ENCODE results near the gene TBC1D22A. TPM values are rescaled to one million over a fixed set of nuclear protein-coding genes. Genes with fewer than 3 reads are reported as not detected.

The TBC1D22A gene
- total and polyA plus RNA-seq, 10 of the 15 experiments (the other 5 are each of a cell fraction or from before 2014, with no cell fraction given), result 0.63 to 44.7 (median 27.4) TPM

DNA sequence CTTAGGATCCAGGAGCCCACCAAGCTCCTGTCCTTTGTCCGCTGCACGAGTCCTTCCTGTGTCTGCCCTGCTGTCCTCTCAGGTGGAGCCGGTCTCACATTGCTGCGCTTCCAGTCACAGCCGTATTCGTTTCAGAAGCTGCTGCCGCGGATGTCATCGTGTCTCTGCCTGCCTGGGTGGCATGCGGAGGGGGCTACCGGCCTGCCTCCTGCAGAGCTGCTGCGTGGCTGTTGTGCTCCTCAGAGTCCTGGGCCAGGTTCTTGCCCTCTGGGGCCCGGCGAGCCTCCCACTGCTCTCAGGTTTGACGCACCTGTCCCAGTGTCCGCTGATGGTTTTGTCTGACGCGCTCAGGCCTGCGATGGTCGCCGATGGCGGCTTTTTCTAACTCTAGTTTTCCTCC lies 254.2 kb downstream of the TBC1D22A start:
- DNase-seq (ENCODE audit: low read depth, low spot score), result no peak
- 99% methylated on average over 16 of the region's 22 CpGs for WGBS (ENCODE audit: insufficient coverage, insufficient replicate concordance, low lambda C conversion rate, missing lambda C conversion rate)
- Histone ChIP-seq H3K9me3 (replicated peaks; ENCODE audit: control insufficient read depth, insufficient read depth, low read length) (peaks cover 23% of the 10 kb centered on the region; the same call in 2 of the 3 replicates), H3K4me1 (ENCODE audit: control insufficient read depth, insufficient read depth, low read length) (no peaks in the 10 kb centered on the region), H3K79me2 (ENCODE audit: control insufficient read depth, insufficient read depth, low read length) (no peaks in the 10 kb centered on the region; the same call in none of the 2 replicates), H3K9ac (ENCODE audit: control insufficient read depth, insufficient read depth, low read length) (no peak overlapping the region), H3K4me2 (ENCODE audit: control insufficient read depth, insufficient read depth) (no peak overlapping the region), H3K27me3 (replicated peaks in 1 of 2; ENCODE audit: control insufficient read depth in 2 of 2, insufficient read depth in 2 of 2, low read length in 1 of 2) (no peaks in the 10 kb centered on the region), H4K20me1 (ENCODE audit: control insufficient read depth, insufficient read depth) (no peaks in the 10 kb centered on the region), H3K27ac (ENCODE audit: control insufficient read depth, insufficient read depth) (no peak overlapping the region), H2AFZ (ENCODE audit: control insufficient read depth, low read depth, low read length) (no peak overlapping the region), H3K4me3 (no peak overlapping the region), H3K36me3 (ENCODE audit: control insufficient read depth in 2 of 2, insufficient read depth in 2 of 2, low read length in 1 of 2) (peaks cover 7 to 12% of the 10 kb centered on the region in 2 experiments; a peak in 3 of 4 replicates)
- in situ Hi-C loops (cut with MboI), result no loop called here
- no peak for ATAC-seq
- POLR2A ChIA-PET, result no interaction called here
- intact Hi-C loops (cut with micrococcal nuclease; ENCODE audit: unreplicated experiment), result no loop called here
- BruUV-seq (replicated peaks), result no TSS peak
- RAD21 ChIA-PET (ENCODE audit: unreplicated experiment), result no interaction called here
- no peak for FAIRE-seq
- CTCF ChIA-PET, result interaction anchor here (0.6 kb wide), 1 partner anchor 53 kb away, joined by 3 read pairs; no protein-coding TSS in a partner anchor
- SMC1A ChIA-PET (ENCODE audit: uncharacterized antibody, unreplicated experiment), result interaction anchor here (0.8 kb wide), 1 partner anchor 9 kb away, joined by 3 read pairs; no protein-coding TSS in a partner anchor
- TF ChIP-seq, protein P1, sequence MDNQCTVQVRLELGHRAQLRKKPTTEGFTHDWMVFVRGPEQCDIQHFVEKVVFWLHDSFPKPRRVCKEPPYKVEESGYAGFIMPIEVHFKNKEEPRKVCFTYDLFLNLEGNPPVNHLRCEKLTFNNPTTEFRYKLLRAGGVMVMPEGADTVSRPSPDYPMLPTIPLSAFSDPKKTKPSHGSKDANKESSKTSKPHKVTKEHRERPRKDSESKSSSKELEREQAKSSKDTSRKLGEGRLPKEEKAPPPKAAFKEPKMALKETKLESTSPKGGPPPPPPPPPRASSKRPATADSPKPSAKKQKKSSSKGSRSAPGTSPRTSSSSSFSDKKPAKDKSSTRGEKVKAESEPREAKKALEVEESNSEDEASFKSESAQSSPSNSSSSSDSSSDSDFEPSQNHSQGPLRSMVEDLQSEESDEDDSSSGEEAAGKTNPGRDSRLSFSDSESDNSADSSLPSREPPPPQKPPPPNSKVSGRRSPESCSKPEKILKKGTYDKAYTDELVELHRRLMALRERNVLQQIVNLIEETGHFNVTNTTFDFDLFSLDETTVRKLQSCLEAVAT (IDR thresholded peaks at IDR 0.05), result no peak
- no peak for TF ChIP-seq SMAD5 (IDR thresholded peaks at IDR 0.05; ENCODE audit: low read depth)
- no peak for TF ChIP-seq HCFC1 (IDR thresholded peaks at IDR 0.05; ENCODE audit: low read length)
- no peak for TF ChIP-seq ZNF24 (IDR thresholded peaks at IDR 0.05)
- TF ChIP-seq, protein P2, sequence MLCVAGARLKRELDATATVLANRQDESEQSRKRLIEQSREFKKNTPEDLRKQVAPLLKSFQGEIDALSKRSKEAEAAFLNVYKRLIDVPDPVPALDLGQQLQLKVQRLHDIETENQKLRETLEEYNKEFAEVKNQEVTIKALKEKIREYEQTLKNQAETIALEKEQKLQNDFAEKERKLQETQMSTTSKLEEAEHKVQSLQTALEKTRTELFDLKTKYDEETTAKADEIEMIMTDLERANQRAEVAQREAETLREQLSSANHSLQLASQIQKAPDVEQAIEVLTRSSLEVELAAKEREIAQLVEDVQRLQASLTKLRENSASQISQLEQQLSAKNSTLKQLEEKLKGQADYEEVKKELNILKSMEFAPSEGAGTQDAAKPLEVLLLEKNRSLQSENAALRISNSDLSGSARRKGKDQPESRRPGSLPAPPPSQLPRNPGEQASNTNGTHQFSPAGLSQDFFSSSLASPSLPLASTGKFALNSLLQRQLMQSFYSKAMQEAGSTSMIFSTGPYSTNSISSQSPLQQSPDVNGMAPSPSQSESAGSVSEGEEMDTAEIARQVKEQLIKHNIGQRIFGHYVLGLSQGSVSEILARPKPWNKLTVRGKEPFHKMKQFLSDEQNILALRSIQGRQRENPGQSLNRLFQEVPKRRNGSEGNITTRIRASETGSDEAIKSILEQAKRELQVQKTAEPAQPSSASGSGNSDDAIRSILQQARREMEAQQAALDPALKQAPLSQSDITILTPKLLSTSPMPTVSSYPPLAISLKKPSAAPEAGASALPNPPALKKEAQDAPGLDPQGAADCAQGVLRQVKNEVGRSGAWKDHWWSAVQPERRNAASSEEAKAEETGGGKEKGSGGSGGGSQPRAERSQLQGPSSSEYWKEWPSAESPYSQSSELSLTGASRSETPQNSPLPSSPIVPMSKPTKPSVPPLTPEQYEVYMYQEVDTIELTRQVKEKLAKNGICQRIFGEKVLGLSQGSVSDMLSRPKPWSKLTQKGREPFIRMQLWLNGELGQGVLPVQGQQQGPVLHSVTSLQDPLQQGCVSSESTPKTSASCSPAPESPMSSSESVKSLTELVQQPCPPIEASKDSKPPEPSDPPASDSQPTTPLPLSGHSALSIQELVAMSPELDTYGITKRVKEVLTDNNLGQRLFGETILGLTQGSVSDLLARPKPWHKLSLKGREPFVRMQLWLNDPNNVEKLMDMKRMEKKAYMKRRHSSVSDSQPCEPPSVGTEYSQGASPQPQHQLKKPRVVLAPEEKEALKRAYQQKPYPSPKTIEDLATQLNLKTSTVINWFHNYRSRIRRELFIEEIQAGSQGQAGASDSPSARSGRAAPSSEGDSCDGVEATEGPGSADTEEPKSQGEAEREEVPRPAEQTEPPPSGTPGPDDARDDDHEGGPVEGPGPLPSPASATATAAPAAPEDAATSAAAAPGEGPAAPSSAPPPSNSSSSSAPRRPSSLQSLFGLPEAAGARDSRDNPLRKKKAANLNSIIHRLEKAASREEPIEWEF (IDR thresholded peaks at IDR 0.05; ENCODE audit: insufficient replicate concordance, low read depth, low read length), result no peak
- TF ChIP-seq, protein P3, sequence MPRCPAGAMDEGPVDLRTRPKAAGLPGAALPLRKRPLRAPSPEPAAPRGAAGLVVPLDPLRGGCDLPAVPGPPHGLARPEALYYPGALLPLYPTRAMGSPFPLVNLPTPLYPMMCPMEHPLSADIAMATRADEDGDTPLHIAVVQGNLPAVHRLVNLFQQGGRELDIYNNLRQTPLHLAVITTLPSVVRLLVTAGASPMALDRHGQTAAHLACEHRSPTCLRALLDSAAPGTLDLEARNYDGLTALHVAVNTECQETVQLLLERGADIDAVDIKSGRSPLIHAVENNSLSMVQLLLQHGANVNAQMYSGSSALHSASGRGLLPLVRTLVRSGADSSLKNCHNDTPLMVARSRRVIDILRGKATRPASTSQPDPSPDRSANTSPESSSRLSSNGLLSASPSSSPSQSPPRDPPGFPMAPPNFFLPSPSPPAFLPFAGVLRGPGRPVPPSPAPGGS (IDR thresholded peaks at IDR 0.05; ENCODE audit: borderline replicate concordance, insufficient read depth, low read depth, low read length, poor library complexity, severe bottlenecking), result no peak
- TF ChIP-seq, protein P4, sequence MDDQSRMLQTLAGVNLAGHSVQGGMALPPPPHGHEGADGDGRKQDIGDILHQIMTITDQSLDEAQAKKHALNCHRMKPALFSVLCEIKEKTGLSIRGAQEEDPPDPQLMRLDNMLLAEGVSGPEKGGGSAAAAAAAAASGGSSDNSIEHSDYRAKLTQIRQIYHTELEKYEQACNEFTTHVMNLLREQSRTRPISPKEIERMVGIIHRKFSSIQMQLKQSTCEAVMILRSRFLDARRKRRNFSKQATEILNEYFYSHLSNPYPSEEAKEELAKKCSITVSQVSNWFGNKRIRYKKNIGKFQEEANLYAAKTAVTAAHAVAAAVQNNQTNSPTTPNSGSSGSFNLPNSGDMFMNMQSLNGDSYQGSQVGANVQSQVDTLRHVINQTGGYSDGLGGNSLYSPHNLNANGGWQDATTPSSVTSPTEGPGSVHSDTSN (IDR thresholded peaks at IDR 0.05; ENCODE audit: insufficient replicate concordance, low read depth, low read length), result no peak
- TF ChIP-seq FOXM1 (IDR thresholded peaks at IDR 0.05; ENCODE audit: low read depth, low read length), result no peak
- TF ChIP-seq NR2F1 (conservative IDR thresholded peaks at IDR 0.05), result no peak
- no peak for TF ChIP-seq NFYA (IDR thresholded peaks at IDR 0.05; ENCODE audit: borderline replicate concordance, low read depth, low read length)
- TF ChIP-seq TCF3 (IDR thresholded peaks at IDR 0.05; ENCODE audit: borderline replicate concordance, insufficient read depth, low read depth, low read length), result no peak
- no peak for TF ChIP-seq ZNF622 (IDR thresholded peaks at IDR 0.05)
- TF ChIP-seq ZNF217 (IDR thresholded peaks at IDR 0.05), result no peak

Measured in GM12878 (cell line).